Mesothelial cell of epicardium (in vitro differentiated cells): ENCODE measurements around the gene UBAP2L. TPM values are rescaled to one million over a fixed set of nuclear protein-coding genes. Genes with fewer than 3 reads are reported as not detected.
"Not testable (repeated sequence)": the region's sequence is repeated elsewhere in the genome, so short reads cannot be mapped to it uniquely, and the experiment has no call there.

Source experiments
- DNase-seq, 2 experiments: peaks; one replicate each; pipeline ENCODE4 v3.0.0; 2021; ENCODE audit warnings: low spot score in 2 of 2; ENCODE audit not compliant: unreplicated experiment in 2 of 2
- H3K27ac Mint-ChIP-seq: 2 replicates; pipeline ENCODE4 v1.8.0; 2021; ENCODE audit warnings: mixed read lengths
- H3K27me3 Mint-ChIP-seq: 2 replicates; pipeline ENCODE4 v1.8.0; 2021; ENCODE audit warnings: low read depth, mixed read lengths
- H3K36me3 Mint-ChIP-seq: 2 replicates; pipeline ENCODE4 v1.8.0; 2021; ENCODE audit warnings: mixed read lengths
- H3K4me1 Mint-ChIP-seq: 2 replicates; pipeline ENCODE4 v1.8.0; 2021; ENCODE audit warnings: mixed read lengths
- H3K4me3 Mint-ChIP-seq: 2 replicates; pipeline ENCODE4 v1.8.0; 2021; ENCODE audit warnings: mild to moderate bottlenecking, moderate library complexity, mixed read lengths
- H3K9me3 Mint-ChIP-seq: 2 replicates; pipeline ENCODE4 v1.8.0; 2021; ENCODE audit warnings: mixed read lengths
- CTCF ChIP-seq: fragments of 200-600 bp; sonication (generic); IDR thresholded peaks from one replicate; pipeline ENCODE4 v1.5.0; 2021; ENCODE audit warnings: antibody characterized with exemption; ENCODE audit not compliant: unreplicated experiment
- microRNA-seq: library from miRNA; unstranded; fragments of <30 nt; microRNA quantifications from one replicate; pipeline ENCODE4 v1.2.0, GENCODE V29; 2021; ENCODE audit warnings: inconsistent platforms, mixed read lengths
- total RNA-seq: library from RNA; stranded (reverse); gene quantifications from 3 replicates; pipeline ENCODE4 v1.2.1, GENCODE V29; 2021

UBAP2L gene
- total RNA-seq, 1 donor from 2014 or later, result 265 TPM

- peaks cover 23% of the 10 kb centered on the region for H3K9me3 Mint-ChIP-seq
- no peaks in the 10 kb centered on the region for H3K36me3 Mint-ChIP-seq
- DNase-seq, result no peak
- no peak for TF ChIP-seq CTCF
- H3K27me3 Mint-ChIP-seq, result peaks cover 19% of the 10 kb centered on the region
- no peak overlapping the region for H3K4me3 Mint-ChIP-seq
- no peak overlapping the region for H3K27ac Mint-ChIP-seq
- no peaks in the 10 kb centered on the region for H3K4me1 Mint-ChIP-seq
Measured at GRCh38 chr1:154313066-154313356, 92.3 kb downstream of the UBAP2L start.

GRCh38 chr1:154314226-154314625 is 93.5 kb downstream of the UBAP2L start:
- H3K27me3 Mint-ChIP-seq, result peaks cover 23% of the 10 kb centered on the region
- DNase-seq, H3K27ac Mint-ChIP-seq, H3K36me3 Mint-ChIP-seq, H3K4me1 Mint-ChIP-seq, H3K4me3 Mint-ChIP-seq: not testable (repeated sequence)
- H3K9me3 Mint-ChIP-seq, result peaks cover 20% of the 10 kb centered on the region

GRCh38 chr1:154316704-154317103 is 95.9 kb downstream of the UBAP2L start:
- peaks cover 20% of the 10 kb centered on the region for H3K9me3 Mint-ChIP-seq

DNA sequence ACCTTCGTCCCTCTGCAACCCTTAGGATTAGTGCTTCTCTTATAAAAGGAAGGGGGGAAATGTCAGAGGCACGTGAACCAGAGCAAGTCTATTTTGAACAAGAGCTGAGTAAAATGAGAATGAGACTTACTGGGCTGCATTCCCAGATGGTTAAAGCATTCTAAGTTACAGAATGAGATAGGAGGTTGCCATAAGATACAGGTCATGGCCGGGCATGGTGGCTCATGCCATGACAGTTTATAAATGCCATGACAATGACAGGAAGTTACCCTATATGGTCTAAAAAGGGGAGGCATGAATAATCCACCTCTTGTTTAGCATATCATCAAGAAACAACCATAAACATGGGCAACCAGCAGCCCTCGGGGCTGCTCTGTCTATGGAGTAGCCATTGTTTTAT is 97.6 kb downstream of the UBAP2L start:
- Mint-ChIP-seq H3K36me3 (no peaks in the 10 kb centered on the region), H3K27ac (no peak overlapping the region), H3K4me3 (no peak overlapping the region), H3K4me1 (peaks cover 11% of the 10 kb centered on the region), H3K9me3 (peaks cover 20% of the 10 kb centered on the region), H3K27me3 (peaks cover 21% of the 10 kb centered on the region)
- DNase-seq, result no peak
- no peak for TF ChIP-seq CTCF

More at GRCh38 chr1:154316704-154317103, 95.9 kb downstream of the UBAP2L start:
- DNase-seq, result no peak
- Mint-ChIP-seq H3K36me3 (no peaks in the 10 kb centered on the region), H3K4me1 (peaks cover 9% of the 10 kb centered on the region), H3K27me3 (peaks cover 23% of the 10 kb centered on the region), H3K4me3 (no peak overlapping the region), H3K27ac (no peak overlapping the region)
- no peak for TF ChIP-seq CTCF

Small RNA genes lying within 50 kb of the gene (microRNA-seq; reads per million reads assigned to microRNA genes)
- gene MIR190B, result 20.8 reads per million, percentile 44 among the genes with 10 or more reads in this experiment

Other genes starting within 250 kb of the UBAP2L start
- 67.6 to 74.1 TPM (median 72.1 TPM) in 3 replicates for gene JTB, start 243.3 kb upstream of the UBAP2L start, total RNA-seq
- 87.7 to 92.0 TPM (median 90.2 TPM) in 3 replicates for gene RAB13, start 234.6 kb upstream of the UBAP2L start, total RNA-seq
- gene RPS27, start 230.2 kb upstream of the UBAP2L start, total RNA-seq, result 2,145 to 2,266 TPM (median 2,211 TPM) in 3 replicates
- gene NUP210L, start 65.9 kb upstream of the UBAP2L start, total RNA-seq, result 0.04 to 0.07 TPM (median 0.07 TPM) in 3 replicates
- gene TPM3, start 28.9 kb upstream of the UBAP2L start, total RNA-seq, result 194 to 208 TPM (median 197 TPM) in 3 replicates
- gene CFAP141, start 14.6 kb upstream of the UBAP2L start, total RNA-seq, result not detected in 3 replicates
- gene HAX1, start 51.7 kb downstream of the UBAP2L start, total RNA-seq, result 34.7 to 38.3 TPM (median 36.8 TPM) in 3 replicates
- 0.57 to 1.00 TPM (median 0.60 TPM) in 3 replicates for gene AQP10, start 100.1 kb downstream of the UBAP2L start, total RNA-seq
- gene ATP8B2, start 104.6 kb downstream of the UBAP2L start, total RNA-seq, result 37.5 to 38.8 TPM (median 38.6 TPM) in 3 replicates
- 0.78 to 1.2 TPM (median 0.97 TPM) in 3 replicates for gene IL6R, start 184.4 kb downstream of the UBAP2L start, total RNA-seq